BLaER1 treated with 17β-estradiol and CSF1 and Interleukin-3, amounts not matched to agents 10 nM and 100 nM (cell line): ENCODE measurements around the gene ADGRD1.
A peak's percentile ranks its signal among the peaks of the same experiment; 100 is the strongest.

ENCODE experiments used
- H3K27ac ChIP-seq, 11 experiments: shearing (Covaris generic); formaldehyde crosslinking; 2 replicates each; pipeline ENCODE4 v1.8.1; 2022
- H3K27me3 ChIP-seq, 11 experiments: shearing (Covaris generic); formaldehyde crosslinking; 2 replicates each; pipeline ENCODE4 v1.8.1; 2022
- H3K36me3 ChIP-seq, 11 experiments: shearing (Covaris generic); formaldehyde crosslinking; 2 replicates each; pipeline ENCODE4 v1.8.1; 2022
- H3K4me1 ChIP-seq, 10 experiments: shearing (Covaris generic); formaldehyde crosslinking; 2 replicates each; pipeline ENCODE4 v1.8.1; 2022
- H3K4me2 ChIP-seq, 11 experiments: shearing (Covaris generic); formaldehyde crosslinking; 2 replicates each; pipeline ENCODE4 v1.8.1; 2022
- H3K4me3 ChIP-seq, 10 experiments: shearing (Covaris generic); formaldehyde crosslinking; 2 replicates each; pipeline ENCODE4 v1.8.1; 2022
- H3K9ac ChIP-seq, 11 experiments: shearing (Covaris generic); formaldehyde crosslinking; 2 replicates each; pipeline ENCODE4 v1.8.1; 2022
- H3K9me3 ChIP-seq, 11 experiments: shearing (Covaris generic); formaldehyde crosslinking; replicated peaks in 1 of 11; 2 replicates each; pipeline ENCODE4 v1.8.1; 2022
- H4K20me1 ChIP-seq, 11 experiments: shearing (Covaris generic); formaldehyde crosslinking; 2 replicates each; pipeline ENCODE4 v1.8.1; 2022
- Cebpa-rat ChIP-seq, 11 experiments: shearing (Covaris generic); IDR thresholded peaks; 2 replicates each; pipeline ENCODE4 v1.8.1; 2022

Gene ADGRD1

DNA sequence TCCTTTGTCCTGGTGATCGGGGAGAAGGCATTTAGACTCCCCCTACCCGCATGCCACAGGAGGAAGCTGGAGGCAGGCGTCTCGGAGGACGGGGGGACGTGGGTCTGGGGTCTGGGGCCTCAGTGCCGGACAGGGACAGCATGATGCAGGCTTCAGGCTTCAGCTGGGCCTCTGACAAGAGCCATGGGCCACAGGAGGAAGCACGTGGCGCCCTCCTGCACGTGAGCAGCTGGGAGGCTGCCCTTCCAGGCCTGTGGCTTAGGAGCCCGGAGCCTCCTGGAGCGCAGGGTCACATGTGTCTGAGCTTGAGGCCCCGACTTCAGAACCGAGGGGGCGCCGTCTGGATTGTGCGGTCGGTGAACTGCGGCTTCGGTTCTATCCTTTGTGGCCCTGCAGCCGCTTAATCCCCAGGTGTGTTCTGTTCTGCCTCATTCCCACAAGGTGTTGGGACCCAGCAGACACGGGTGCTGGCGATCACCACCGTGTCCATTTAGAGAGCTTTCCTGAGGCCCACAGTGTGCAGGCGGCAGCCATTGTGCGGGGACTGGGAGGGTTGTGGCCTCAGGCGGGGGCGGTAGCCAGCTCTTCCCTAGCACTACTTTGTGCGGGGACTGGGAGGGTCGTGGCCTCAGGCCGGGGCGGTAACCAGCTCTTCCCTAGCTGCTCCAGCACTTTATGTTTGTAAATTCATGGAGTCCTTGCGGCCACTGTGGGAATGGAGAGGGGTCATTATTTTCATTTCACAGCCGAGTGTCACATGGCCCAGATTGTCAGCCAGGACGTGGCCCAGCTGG lies 150.2 kb downstream of the ADGRD1 start:
- peaks cover 0 to 17% (median 0%) of the 10 kb centered on the region in 11 experiments; a peak in 4 of 22 replicates for H3K36me3 ChIP-seq
- peaks cover 54 to 68% (median 63%) of the 10 kb centered on the region in 10 experiments for H3K4me1 ChIP-seq
- peak overlapping the region; percentile 65 to 97 (median 92) for H3K4me2 ChIP-seq
- peak overlapping the region in 5 of 11 experiments; percentile 7 to 58 (median 45); a peak in 8 of 22 replicates for H3K27ac ChIP-seq
- peaks cover 0 to 37% (median 8%) of the 10 kb centered on the region in 11 experiments; a peak in 11 of 22 replicates for H4K20me1 ChIP-seq
- no peak overlapping the region for H3K4me3 ChIP-seq
- H3K9ac ChIP-seq: peak overlapping the region in 4 of 11 experiments; percentile 16 to 53 (median 43); a peak in 6 of 22 replicates
- peaks cover 0 to 47% (median 0%) of the 10 kb centered on the region in 11 experiments; a peak in 6 of 22 replicates for H3K27me3 ChIP-seq
- peaks cover 4 to 29% (median 16%) of the 10 kb centered on the region in 11 experiments; a peak in 16 of 22 replicates for H3K9me3 ChIP-seq
- TF ChIP-seq Cebpa-rat (IDR thresholded peaks at IDR 0.05): no peak

DNA sequence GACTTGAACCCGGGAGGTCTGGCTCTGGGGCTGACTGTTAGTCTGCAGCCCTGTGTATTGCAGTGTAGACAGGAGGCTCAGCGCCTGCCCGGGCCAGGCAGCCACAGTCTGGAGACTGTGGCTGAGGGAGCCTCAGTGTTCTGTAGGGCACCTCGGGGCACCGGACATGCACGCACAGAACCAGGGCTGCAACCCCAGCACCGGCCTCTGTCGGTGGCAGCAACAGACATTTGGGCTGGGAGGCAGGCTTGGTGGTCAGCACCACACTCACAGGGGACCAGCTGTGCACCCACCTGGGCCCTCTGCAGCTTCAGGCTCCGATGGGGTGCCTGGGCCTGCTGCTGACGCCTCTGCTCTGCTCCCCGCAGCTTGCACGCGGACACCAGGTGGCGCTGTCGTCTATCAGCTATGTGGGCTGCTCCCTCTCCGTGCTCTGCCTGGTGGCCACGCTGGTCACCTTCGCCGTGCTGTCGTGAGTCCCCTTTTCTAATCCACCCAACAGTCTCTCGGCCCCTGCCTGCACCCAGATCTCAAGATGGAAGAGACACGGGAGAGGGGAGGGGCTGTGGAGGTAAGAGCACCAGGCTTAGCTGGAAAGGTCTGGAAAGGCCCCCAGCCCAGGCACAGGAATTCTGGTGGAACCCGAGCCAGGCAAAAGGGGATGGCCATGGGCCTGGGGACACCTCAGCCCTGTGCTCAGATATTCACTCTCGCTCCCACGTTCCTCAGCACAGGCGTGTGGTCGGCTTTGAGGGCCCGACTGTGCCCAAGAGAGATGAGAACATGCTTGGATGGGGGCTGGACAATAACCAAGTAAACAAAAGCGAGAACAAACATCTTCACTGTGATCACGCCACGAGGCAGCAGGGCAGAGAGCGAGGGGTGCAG lies 151.0 kb downstream of the ADGRD1 start:
- no peak for TF ChIP-seq Cebpa-rat (IDR thresholded peaks at IDR 0.05)
- Histone ChIP-seq H3K36me3 (peaks cover 0 to 17% (median 0%) of the 10 kb centered on the region in 11 experiments; a peak in 4 of 22 replicates), H3K27me3 (peaks cover 0 to 44% (median 0%) of the 10 kb centered on the region in 11 experiments; a peak in 6 of 22 replicates), H3K4me3 (no peak overlapping the region), H4K20me1 (peaks cover 0 to 37% (median 8%) of the 10 kb centered on the region in 11 experiments; a peak in 11 of 22 replicates), H3K9me3 (peaks cover 4 to 24% (median 14%) of the 10 kb centered on the region in 11 experiments; a peak in 16 of 22 replicates), H3K27ac (peak overlapping the region in 3 of 11 experiments; percentile 13 to 45 (median 28); a peak in 2 of 22 replicates), H3K9ac (peak overlapping the region in 3 of 11 experiments; percentile 8 to 53 (median 16); a peak in 3 of 22 replicates), H3K4me2 (peak overlapping the region; percentile 65 to 97 (median 92)), H3K4me1 (peaks cover 54 to 68% (median 63%) of the 10 kb centered on the region in 10 experiments)

DNA sequence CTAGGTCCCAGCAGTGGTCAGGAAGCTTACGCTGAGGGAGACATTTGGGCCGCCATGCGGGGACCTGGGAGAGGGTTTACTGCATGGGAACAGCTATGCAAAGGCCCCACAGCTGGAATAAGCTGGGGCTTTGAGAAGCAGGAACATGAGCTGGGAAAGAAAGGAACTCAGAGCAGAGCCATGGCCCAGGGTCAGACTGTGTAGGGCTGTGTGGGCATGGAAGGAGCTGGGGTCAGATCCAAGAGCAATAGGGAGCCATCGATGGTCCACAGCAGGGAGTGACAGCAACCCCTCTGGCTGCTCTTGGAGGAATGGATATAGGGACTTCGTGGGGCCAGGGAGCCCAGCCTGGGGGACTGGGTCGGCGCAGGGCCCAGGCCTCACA lies 151.6 kb downstream of the ADGRD1 start:
- TF ChIP-seq Cebpa-rat (IDR thresholded peaks at IDR 0.05): no peak
- Histone ChIP-seq H3K36me3 (peaks cover 0 to 13% (median 0%) of the 10 kb centered on the region in 11 experiments; a peak in 4 of 22 replicates), H3K27me3 (peaks cover 0 to 44% (median 0%) of the 10 kb centered on the region in 11 experiments; a peak in 6 of 22 replicates), H3K9me3 (peaks cover 4 to 18% (median 8%) of the 10 kb centered on the region in 11 experiments; a peak in 15 of 22 replicates), H3K4me2 (peak overlapping the region; percentile 65 to 97 (median 92); a peak in 21 of 22 replicates), H4K20me1 (peaks cover 0 to 37% (median 8%) of the 10 kb centered on the region in 11 experiments; a peak in 11 of 22 replicates), H3K4me3 (no peak overlapping the region), H3K9ac (peak overlapping the region in 3 of 11 experiments; percentile 8 to 53 (median 16); a peak in 1 of 22 replicates), H3K27ac (peak overlapping the region in 2 of 11 experiments; percentile 13 to 28; a peak in 2 of 22 replicates), H3K4me1 (peaks cover 54 to 68% (median 63%) of the 10 kb centered on the region in 10 experiments)

GRCh38 chr12:131105736-131106348 lies 152.1 kb downstream of the ADGRD1 start:
- peaks cover 0 to 37% (median 8%) of the 10 kb centered on the region in 11 experiments; a peak in 11 of 22 replicates for H4K20me1 ChIP-seq
- H3K27ac ChIP-seq: peak overlapping the region in 2 of 11 experiments; percentile 13 to 28; a peak in 2 of 22 replicates
- no peak for TF ChIP-seq Cebpa-rat (IDR thresholded peaks at IDR 0.05)
- no peak overlapping the region for H3K4me3 ChIP-seq
- peak overlapping the region; percentile 65 to 97 (median 92) for H3K4me2 ChIP-seq
- H3K27me3 ChIP-seq: peaks cover 0 to 44% (median 0%) of the 10 kb centered on the region in 11 experiments; a peak in 6 of 22 replicates
- peaks cover 54 to 64% (median 60%) of the 10 kb centered on the region in 10 experiments for H3K4me1 ChIP-seq
- peak overlapping the region in 3 of 11 experiments; percentile 8 to 39 (median 16); a peak in 4 of 22 replicates for H3K9ac ChIP-seq
- H3K36me3 ChIP-seq: peaks cover 0 to 9% (median 0%) of the 10 kb centered on the region in 11 experiments; a peak in 4 of 22 replicates
- H3K9me3 ChIP-seq: peaks cover 2 to 13% (median 5%) of the 10 kb centered on the region in 11 experiments; a peak in 13 of 22 replicates

- Histone ChIP-seq H3K4me1 (peaks cover 48 to 64% (median 59%) of the 10 kb centered on the region in 10 experiments), H4K20me1 (peaks cover 0 to 37% (median 8%) of the 10 kb centered on the region in 11 experiments; a peak in 11 of 22 replicates), H3K4me3 (no peak overlapping the region), H3K4me2 (peak overlapping the region; percentile 65 to 97 (median 92)), H3K27ac (no peak overlapping the region), H3K27me3 (peaks cover 0 to 44% (median 0%) of the 10 kb centered on the region in 11 experiments; a peak in 6 of 22 replicates), H3K9ac (peak overlapping the region in 1 of 11 experiments; percentile 11; a peak in 1 of 22 replicates), H3K36me3 (peaks cover 0 to 9% (median 0%) of the 10 kb centered on the region in 11 experiments; a peak in 4 of 22 replicates), H3K9me3 (peaks cover 0 to 10% (median 4%) of the 10 kb centered on the region in 11 experiments; a peak in 7 of 22 replicates)
- TF ChIP-seq Cebpa-rat (IDR thresholded peaks at IDR 0.05): no peak
These were observed 152.7 kb downstream of the ADGRD1 start for GRCh38 chr12:131106349-131106941.

GRCh38 chr12:131108177-131108955 lies 154.7 kb downstream of the ADGRD1 start:
- H3K9me3 ChIP-seq: peaks cover 0 to 10% (median 4%) of the 10 kb centered on the region in 11 experiments; a peak in 7 of 22 replicates
- H4K20me1 ChIP-seq: peaks cover 0 to 26% (median 0%) of the 10 kb centered on the region in 11 experiments; a peak in 5 of 22 replicates
- no peak for TF ChIP-seq Cebpa-rat (IDR thresholded peaks at IDR 0.05)
- no peak overlapping the region for H3K4me3 ChIP-seq
- peaks cover 43 to 64% (median 59%) of the 10 kb centered on the region in 10 experiments for H3K4me1 ChIP-seq
- no peak overlapping the region for H3K4me2 ChIP-seq
- H3K36me3 ChIP-seq: peaks cover 0 to 9% (median 0%) of the 10 kb centered on the region in 11 experiments; a peak in 4 of 22 replicates
- peaks cover 0 to 33% (median 0%) of the 10 kb centered on the region in 11 experiments; a peak in 6 of 22 replicates for H3K27me3 ChIP-seq
- no peak overlapping the region for H3K9ac ChIP-seq
- H3K27ac ChIP-seq: no peak overlapping the region
